Activated CD8-positive, alpha-beta T cell treated with anti-CD3 and anti-CD28 coated beads for 36 hours (primary cell): ENCODE results near the gene ELAVL3. TPM values are rescaled to one million over a fixed set of nuclear protein-coding genes. Genes with fewer than 3 reads are reported as not detected.
"Not testable (repeated sequence)": the region's sequence is repeated elsewhere in the genome, so short reads cannot be mapped to it uniquely, and the experiment has no call there.

Experiments
- ATAC-seq: fragments of 200-7000 bp; cut with Tn5 transposase; one replicate; pipeline ENCODE4 v1.10.0; 2021; ENCODE audit warnings: mild to moderate bottlenecking, moderate library complexity
- CTCF ChIA-PET: fragments of 350-600 bp; sonication (Branson Sonifier 250); formaldehyde crosslinking; loops from one replicate; lab custom pipeline; 2021; ENCODE audit warnings: antibody characterized with exemption; lab: Charles Lee
- POLR2A ChIA-PET: fragments of 350-600 bp; sonication (Branson Sonifier 250); formaldehyde crosslinking; loops from one replicate; lab custom pipeline; 2021; ENCODE audit warnings: antibody characterized with exemption; lab: Charles Lee
- DNase-seq: peaks from one replicate; pipeline ENCODE4 v3.0.0-alpha.2; 2020
- H3K27ac Mint-ChIP-seq: one replicate; pipeline ENCODE4 v1.8.0; 2021; ENCODE audit warnings: mild to moderate bottlenecking, mixed read lengths
- H3K27me3 Mint-ChIP-seq: one replicate; pipeline ENCODE4 v1.8.0; 2021; ENCODE audit warnings: mixed read lengths
- H3K36me3 Mint-ChIP-seq: one replicate; pipeline ENCODE4 v1.8.0; 2021; ENCODE audit warnings: low read depth, mixed read lengths
- H3K4me1 Mint-ChIP-seq: one replicate; pipeline ENCODE4 v1.8.0; 2021; ENCODE audit warnings: low read depth, mixed read lengths
- H3K4me3 Mint-ChIP-seq: one replicate; pipeline ENCODE4 v1.8.0; 2021; ENCODE audit warnings: mild to moderate bottlenecking, moderate library complexity, mixed read lengths
- H3K9me3 Mint-ChIP-seq: one replicate; pipeline ENCODE4 v1.8.0; 2021; ENCODE audit warnings: mixed read lengths
- intact Hi-C: fragments of 100-400 bp; cut with micrococcal nuclease; formaldehyde crosslinking; loops from one replicate; pipeline ENCODE4 v1.10.0; 2022
- total RNA-seq, 2 experiments: library from RNA; stranded (reverse); gene quantifications; one replicate each; pipeline ENCODE4 v1.2.3, GENCODE V29; 2021
- TF ChIP-seq, protein P1 (sequence below): fragments of 200-600 bp; IDR thresholded peaks from one replicate; pipeline ENCODE4 v1.8.0; 2022; ENCODE audit warnings: antibody characterized with exemption, mild to moderate bottlenecking

The ELAVL3 gene
- total RNA-seq, 2 experiments from 2014 or later: not detected

DNA sequence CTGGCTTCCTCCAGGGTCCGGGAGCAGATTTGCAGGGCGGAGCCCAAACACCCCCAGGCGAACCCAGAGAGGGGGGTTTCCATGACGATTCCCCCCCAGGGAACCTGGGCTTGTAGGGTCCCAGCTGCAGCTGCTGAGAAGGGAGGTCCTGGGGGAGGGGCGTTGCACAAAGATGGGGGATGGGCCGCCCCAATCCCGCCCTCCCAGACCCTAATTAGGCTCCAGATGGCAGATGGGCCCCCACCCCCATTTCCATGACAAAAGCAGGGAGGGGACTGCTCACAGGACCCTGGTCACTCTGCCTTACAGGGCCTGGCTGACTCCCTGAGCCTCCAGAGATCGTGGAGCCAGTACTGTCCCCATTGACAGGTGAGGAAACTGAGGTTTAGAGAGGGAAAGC, 15.2 kb downstream of the ELAVL3 start:
- H3K4me1 Mint-ChIP-seq: no peaks in the 10 kb centered on the region
- H3K27ac Mint-ChIP-seq: no peak overlapping the region
- H3K9me3 Mint-ChIP-seq: no peaks in the 10 kb centered on the region
- DNase-seq (no peak), ATAC-seq (no peak)
- ChIA-PET CTCF (no interaction called here), POLR2A (no interaction called here)
- intact Hi-C loops: no loop called here
- peaks cover 2% of the 10 kb centered on the region for H3K27me3 Mint-ChIP-seq
- no peak overlapping the region for H3K4me3 Mint-ChIP-seq
- H3K36me3 Mint-ChIP-seq: no peaks in the 10 kb centered on the region
- TF ChIP-seq, protein P1, sequence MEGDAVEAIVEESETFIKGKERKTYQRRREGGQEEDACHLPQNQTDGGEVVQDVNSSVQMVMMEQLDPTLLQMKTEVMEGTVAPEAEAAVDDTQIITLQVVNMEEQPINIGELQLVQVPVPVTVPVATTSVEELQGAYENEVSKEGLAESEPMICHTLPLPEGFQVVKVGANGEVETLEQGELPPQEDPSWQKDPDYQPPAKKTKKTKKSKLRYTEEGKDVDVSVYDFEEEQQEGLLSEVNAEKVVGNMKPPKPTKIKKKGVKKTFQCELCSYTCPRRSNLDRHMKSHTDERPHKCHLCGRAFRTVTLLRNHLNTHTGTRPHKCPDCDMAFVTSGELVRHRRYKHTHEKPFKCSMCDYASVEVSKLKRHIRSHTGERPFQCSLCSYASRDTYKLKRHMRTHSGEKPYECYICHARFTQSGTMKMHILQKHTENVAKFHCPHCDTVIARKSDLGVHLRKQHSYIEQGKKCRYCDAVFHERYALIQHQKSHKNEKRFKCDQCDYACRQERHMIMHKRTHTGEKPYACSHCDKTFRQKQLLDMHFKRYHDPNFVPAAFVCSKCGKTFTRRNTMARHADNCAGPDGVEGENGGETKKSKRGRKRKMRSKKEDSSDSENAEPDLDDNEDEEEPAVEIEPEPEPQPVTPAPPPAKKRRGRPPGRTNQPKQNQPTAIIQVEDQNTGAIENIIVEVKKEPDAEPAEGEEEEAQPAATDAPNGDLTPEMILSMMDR: no peak

DNA sequence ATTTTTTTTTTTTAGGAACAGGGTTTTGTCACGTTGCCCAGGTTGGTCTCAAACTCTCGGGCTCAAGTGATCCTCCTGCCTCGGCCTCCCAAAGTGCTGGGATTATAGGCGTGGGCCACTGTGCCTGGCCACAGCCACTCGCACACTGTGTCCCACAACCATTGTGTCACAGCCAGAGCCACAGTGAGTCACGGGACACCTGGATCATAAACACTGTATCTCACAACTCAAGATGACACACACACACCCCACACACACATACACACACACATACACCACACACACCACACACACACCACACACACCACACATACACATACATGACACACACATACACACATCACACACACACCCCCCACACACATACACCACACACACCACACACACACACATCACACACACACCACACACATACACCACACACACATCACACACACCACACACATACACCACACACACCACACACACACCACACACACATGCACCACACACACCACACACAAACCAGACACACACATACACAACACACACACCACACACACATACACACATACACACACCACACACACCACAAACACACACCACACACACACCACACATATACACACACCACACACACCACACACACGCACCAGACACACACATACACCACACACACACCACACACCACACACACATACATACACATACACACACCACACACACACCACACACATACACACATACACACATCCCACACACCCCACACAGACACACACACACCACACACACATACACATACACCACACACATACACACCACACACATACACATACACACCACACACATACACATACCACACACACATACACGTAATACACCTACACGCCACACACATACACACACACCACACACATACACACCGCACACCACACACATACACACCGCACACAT, 16.2 kb downstream of the ELAVL3 start:
- CTCF ChIA-PET: no interaction called here
- DNase-seq: no peak
- Mint-ChIP-seq H3K36me3 (no peaks in the 10 kb centered on the region), H3K4me1 (no peaks in the 10 kb centered on the region), H3K27ac (no peak overlapping the region), H3K4me3 (no peak overlapping the region), H3K27me3 (peaks cover 2% of the 10 kb centered on the region), H3K9me3 (no peaks in the 10 kb centered on the region)
- no peak for ATAC-seq
- POLR2A ChIA-PET: no interaction called here
- TF ChIP-seq, protein P1: no peak
- intact Hi-C loops: no loop called here

DNA sequence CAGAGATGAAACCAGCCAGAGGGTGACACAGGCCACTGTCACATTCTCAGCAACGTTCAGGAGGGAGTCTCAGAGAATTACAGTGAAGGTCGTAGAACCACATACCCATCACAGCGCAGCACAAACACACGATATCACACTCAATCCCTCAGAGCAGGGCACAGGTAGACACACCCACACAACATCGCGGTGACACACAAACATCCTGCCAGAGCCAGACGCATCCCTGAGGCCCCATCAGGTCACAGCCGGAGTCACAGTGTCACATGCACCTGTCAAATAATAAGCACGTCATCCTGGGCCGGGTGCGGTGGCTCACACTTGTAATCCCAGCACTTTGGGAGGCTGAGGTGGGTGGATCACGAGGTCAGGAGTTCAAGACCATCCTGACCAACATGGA, 17.5 kb downstream of the ELAVL3 start:
- Mint-ChIP-seq H3K27me3 (peaks cover 2% of the 10 kb centered on the region), H3K4me1 (no peaks in the 10 kb centered on the region), H3K9me3 (no peaks in the 10 kb centered on the region), H3K36me3 (no peaks in the 10 kb centered on the region), H3K4me3 (no peak overlapping the region), H3K27ac (no peak overlapping the region)
- ATAC-seq (peak; percentile 57), DNase-seq (peak; percentile 41)
- TF ChIP-seq, protein P1: no peak
- ChIA-PET CTCF (no interaction called here), POLR2A (no interaction called here)
- intact Hi-C loops: no loop called here

DNA sequence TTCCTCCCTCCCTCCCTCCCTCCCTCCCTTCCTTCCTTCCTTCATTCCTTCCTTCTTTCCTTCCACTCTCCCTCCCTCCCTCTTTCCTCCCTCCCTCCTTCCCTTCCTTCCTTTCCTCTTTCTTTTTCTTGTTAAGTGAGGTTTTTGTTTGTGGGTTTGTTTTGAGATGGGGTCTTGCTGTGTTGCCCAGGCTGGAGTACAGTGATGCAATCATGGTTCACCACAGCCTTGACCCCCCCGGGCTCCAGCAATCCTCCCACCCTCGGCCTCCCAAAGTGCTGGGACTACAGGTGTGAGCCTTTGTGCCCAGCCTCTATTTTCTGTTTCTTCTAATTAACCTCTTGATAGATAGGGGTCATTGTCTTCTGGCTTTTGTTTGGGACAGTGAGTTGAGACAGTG, 19.4 kb downstream of the ELAVL3 start:
- POLR2A ChIA-PET: no interaction called here
- intact Hi-C loops: no loop called here
- CTCF ChIA-PET: no interaction called here
- TF ChIP-seq, protein P1: no peak
- peaks cover 2% of the 10 kb centered on the region for H3K27me3 Mint-ChIP-seq
- H3K4me1 Mint-ChIP-seq: no peaks in the 10 kb centered on the region
- H3K27ac Mint-ChIP-seq: no peak overlapping the region
- no peak overlapping the region for H3K4me3 Mint-ChIP-seq
- no peaks in the 10 kb centered on the region for H3K9me3 Mint-ChIP-seq
- H3K36me3 Mint-ChIP-seq: no peaks in the 10 kb centered on the region
- no peak for DNase-seq
- no peak for ATAC-seq

DNA sequence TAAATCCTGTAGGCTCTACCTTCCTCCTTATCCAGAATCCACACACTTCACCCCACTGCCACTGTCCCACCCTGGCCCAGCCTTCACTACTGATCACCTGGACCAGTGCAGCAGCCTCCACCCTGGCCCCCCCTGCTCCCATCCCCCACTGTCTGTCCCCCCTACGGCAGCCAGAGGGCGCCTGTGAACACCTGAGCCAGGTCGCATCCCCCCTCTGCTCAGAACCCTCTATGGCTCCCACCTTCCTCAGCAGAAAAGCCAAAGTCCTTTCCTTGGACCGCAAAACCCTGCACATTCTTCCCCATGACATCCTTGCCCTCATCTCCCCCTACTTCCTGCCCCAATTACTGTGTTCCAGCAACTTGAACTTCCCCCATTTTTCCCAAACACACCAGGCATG, 20.6 kb downstream of the ELAVL3 start:
- ATAC-seq (peak; percentile 72), DNase-seq (peak; percentile 46)
- intact Hi-C loops: no loop called here
- H3K4me1 Mint-ChIP-seq: no peaks in the 10 kb centered on the region
- no peaks in the 10 kb centered on the region for H3K27me3 Mint-ChIP-seq
- H3K27ac Mint-ChIP-seq: no peak overlapping the region
- H3K9me3 Mint-ChIP-seq: no peaks in the 10 kb centered on the region
- H3K36me3 Mint-ChIP-seq: no peaks in the 10 kb centered on the region
- ChIA-PET POLR2A (no interaction called here), CTCF (no interaction called here)
- TF ChIP-seq, protein P1: peak; percentile 29
- H3K4me3 Mint-ChIP-seq: no peak overlapping the region

DNA sequence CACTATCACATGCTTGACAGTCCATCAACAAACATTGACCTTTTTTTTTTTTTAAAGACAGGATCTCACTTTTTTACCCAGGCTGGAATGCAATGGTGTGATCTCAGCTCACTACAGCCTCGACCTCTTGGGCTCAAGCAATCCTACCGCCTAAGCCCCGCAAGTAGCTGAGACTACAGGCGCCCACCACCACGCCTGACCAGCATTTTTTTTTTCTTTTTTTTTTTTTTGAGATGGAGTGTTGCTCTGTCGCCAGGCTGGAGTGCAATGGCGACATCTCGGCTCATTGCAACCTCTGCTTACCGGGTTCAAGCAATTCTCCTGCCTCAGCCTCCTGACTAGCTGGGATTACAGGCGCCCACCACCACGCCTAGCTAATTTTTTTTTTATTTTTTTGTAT, 21.9 kb downstream of the ELAVL3 start:
- intact Hi-C loops, ATAC-seq, H3K9me3 Mint-ChIP-seq, H3K27me3 Mint-ChIP-seq, H3K36me3 Mint-ChIP-seq, H3K27ac Mint-ChIP-seq, H3K4me3 Mint-ChIP-seq, H3K4me1 Mint-ChIP-seq, DNase-seq, POLR2A ChIA-PET, CTCF ChIA-PET: not testable (repeated sequence)
